ENCODE measurements around the gene RELN.
A peak's percentile ranks its signal among the peaks of the same experiment; 100 is the strongest.
"Not testable (repeated sequence)": the region's sequence is repeated elsewhere in the genome, so short reads cannot be mapped to it uniquely, and the experiment has no call there.

The RELN gene

GRCh38 chr7:103541947-103542346 is 447.5 kb downstream of the RELN start:
- DNase-seq: no peak

DNA sequence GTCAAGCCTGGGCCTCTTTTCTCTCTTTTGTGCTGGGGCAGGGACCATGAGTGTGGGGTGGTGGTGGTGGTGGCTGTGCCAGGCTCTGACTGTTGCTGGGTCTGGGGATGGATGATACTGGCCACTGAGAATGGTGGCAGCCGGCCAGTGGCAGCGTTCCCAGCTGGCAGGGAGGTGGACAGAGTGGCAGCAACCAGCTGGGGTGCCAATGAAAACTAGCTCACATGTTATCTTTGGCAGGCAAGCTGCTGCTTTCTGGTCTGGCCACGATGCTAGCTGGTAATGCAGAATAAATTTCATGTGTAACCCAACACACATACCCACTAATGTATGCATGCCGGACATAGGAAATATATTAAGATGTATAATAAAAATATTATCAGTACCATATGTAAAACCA is 448.4 kb downstream of the RELN start:
- no peak for DNase-seq

GRCh38 chr7:103540338-103540737 is 449.1 kb downstream of the RELN start:
- DNase-seq: no peak

GRCh38 chr7:103539875-103540274 is 449.6 kb downstream of the RELN start:
- DNase-seq: no peak

- no peak for DNase-seq
These were observed 450.3 kb downstream of the RELN start for GRCh38 chr7:103538964-103539709.

GRCh38 chr7:103533761-103534160 is 455.7 kb downstream of the RELN start:
- no peak for DNase-seq

- no peak for DNase-seq
These were observed 456.5 kb downstream of the RELN start for GRCh38 chr7:103532955-103533354.

DNA sequence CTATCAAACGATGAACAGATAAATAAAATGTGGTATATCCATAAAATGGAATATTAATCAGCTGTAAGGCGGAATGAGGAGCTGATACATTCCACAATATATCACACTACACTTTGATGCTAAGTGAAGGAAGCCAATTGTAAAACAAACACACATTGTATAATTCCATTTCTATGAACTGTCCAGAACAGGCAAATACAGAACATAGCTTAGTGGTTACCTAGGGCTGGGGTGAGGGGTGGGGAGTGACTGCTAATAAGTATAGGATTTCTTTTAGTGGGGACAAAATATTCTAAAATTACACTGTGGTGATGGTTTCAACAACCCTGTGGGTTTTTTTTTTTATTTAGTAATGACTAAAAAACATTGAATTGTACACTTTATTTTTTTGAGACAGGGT is 461.3 kb downstream of the RELN start:
- DNase-seq: no peak

DNA sequence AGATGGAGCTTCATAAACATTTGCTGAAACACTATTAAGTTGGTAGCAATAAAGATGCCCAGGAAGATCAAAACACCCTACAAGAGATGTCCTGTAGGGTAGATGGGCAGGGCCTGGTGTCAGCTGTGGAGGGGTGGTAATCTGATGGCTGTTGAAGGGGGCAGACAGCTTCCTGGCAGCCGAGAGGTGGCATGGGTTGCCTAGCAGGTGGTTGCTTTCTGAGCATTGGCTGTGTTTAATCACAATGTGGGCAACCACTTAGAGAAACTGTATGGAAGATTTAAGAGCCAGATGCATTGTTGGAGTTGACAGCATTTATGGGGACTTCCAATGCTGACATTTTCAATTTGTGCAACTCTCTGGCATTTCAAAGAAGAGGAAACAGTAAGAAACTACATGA is 463.5 kb downstream of the RELN start:
- DNase-seq: no peak

- DNase-seq: peak; percentile 10
These were observed 465.2 kb downstream of the RELN start for GRCh38 chr7:103524042-103524907.

- DNase-seq: no peak
These were observed 467.5 kb downstream of the RELN start for GRCh38 chr7:103521937-103522336.

DNA sequence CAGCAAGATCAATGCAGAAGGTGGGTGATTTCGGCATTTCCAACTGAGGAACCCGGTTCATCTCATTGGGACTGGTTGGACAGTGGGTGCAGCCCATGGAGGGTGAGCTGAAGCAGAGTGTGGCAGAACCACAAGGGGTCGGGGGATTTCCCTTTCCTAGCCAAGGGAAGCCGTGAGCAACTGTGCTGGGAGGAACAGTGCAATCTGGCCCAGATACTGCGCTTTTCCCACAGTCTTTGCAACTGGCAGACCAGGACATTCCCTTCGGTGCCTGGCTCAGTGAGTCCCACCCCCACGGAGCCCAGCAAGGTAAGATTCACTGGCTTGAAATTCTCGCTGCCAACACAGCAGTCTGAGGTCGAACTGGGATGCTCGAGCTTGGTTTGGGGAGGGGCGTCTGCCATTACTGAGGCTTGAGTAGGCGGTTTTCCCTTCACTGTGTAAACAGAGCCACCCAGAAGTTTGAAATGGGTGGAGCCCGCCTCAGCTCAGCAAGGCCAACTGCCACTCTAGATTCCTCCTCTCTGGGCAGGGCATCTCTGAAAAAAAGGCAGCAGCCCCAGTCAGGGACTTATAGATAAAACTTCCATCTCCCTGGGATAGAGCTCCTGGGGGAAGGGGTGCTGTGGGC is 484.8 kb downstream of the RELN start:
- no peak for DNase-seq

GRCh38 chr7:103501206-103501605 is 488.3 kb downstream of the RELN start:
- no peak for DNase-seq

GRCh38 chr7:103499976-103500375 is 489.5 kb downstream of the RELN start:
- no peak for DNase-seq

GRCh38 chr7:103487419-103487818 is 502.0 kb downstream of the RELN start:
- DNase-seq: no peak

GRCh38 chr7:103486873-103487272 is 502.6 kb downstream of the RELN start:
- not testable (repeated sequence) for DNase-seq

DNA sequence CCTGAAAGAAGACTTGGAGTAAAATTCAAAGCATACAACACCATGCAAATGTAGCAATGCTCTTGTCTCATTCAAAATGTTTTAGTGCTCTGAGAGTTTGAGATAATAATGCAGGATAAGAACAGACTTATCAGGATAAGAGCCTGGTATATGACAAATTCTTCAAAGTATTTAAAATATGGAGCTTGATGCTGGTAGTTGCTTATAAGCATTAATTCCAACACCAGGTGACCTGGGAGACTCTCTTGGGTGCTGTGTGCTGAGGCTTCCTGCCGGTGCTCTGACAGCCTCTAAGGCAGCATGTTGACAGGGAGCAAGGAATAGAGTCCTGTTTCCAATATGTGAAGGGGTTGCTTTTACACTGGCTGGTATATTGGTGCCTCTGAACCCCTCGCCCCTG is 508.7 kb downstream of the RELN start:
- no peak for DNase-seq

GRCh38 chr7:103474956-103475355 is 514.5 kb downstream of the RELN start:
- no peak for DNase-seq

GRCh38 chr7:103469095-103469948 is 520.1 kb downstream of the RELN start:
- no peak for DNase-seq

DNA sequence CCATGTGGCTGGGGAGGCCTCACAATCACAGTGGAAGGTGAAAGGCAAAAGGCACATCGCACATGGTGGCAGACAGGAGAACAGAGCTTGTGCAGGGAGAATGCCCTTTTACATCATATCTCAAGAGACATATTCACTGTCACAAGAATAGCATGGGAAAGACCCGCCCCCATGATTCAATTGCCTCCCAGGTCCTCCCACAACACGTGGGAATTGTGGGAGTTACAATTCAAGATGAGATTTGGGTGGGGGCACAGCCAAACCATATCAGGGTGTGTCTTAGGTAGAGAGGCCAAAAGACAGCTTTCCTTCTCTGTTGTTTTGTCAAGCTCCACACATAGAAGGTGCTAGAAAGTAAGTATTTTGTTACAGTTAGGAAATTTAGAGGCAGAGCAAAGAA is 522.6 kb downstream of the RELN start:
- no peak for DNase-seq

DNA sequence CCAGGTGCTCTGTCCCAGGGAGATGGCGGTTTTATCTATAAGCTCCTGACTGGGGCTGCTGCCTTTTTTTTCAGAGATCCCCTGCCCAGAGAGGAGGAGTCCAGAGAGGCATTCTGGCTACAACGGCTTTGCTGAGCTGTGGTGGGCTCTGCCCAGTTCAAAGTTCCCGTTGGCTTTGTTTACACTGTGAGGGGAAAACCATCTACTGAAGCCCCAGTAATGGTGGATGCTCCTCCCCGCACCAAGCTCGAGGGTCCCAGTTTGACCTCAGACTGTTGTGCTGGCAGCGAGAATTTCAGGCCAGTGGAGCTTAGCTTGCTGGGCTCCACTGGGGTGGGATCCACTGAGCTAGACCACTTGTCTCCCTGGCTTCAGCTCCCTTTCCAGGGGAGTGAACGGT is 527.1 kb downstream of the RELN start:
- DNase-seq: no peak

- peak; percentile 22 for DNase-seq
These were observed 542.1 kb downstream of the RELN start for GRCh38 chr7:103447073-103447960.

All from fibroblast of skin of right quadriceps (primary cell).